Mammary epithelial cell (primary cell): Measurements from ENCODE around the gene DCTN2.

Experiments used
- EZH2 ChIP-seq: IDR thresholded peaks from 2 replicates; pipeline ENCODE4 v1.6.1; 2012; ENCODE audit warnings: low read length, inconsistent platforms, borderline replicate concordance
- TF ChIP-seq, protein P1 (sequence below), 2 donors: IDR thresholded peaks in 1 of 2; conservative IDR thresholded peaks in 1 of 2; 2 replicates each; pipeline ENCODE4 v1.5.1; 2011 to 2012; ENCODE audit warnings: inconsistent platforms in 2 of 2, low read length in 2 of 2, mild to moderate bottlenecking in 2 of 2, control low read depth in 1 of 2, low read depth in 1 of 2; ENCODE audit not compliant: insufficient read depth in 1 of 2; ENCODE audit errors: extremely low read depth in 1 of 2

DNA sequence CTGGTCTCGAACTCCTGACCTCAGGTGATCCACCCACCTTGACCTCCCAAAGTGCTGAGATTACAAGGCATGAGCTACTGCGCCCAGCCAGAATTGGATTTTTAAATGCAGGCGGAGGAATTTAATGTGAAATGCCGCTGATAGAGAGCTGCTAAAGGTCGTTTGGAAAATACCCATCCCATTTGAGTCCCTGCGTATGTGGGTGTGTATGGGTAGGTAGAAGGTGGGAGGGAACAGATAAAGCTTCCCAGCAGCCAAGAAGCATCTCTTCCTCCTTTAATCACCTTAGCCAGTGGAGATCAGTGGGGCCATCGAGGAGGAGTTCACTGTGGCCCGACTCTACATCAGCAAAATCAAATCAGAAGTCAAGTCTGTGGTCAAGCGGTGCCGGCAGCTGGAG is 27.8 kb upstream of the DCTN2 start:
- TF ChIP-seq, protein P1, sequence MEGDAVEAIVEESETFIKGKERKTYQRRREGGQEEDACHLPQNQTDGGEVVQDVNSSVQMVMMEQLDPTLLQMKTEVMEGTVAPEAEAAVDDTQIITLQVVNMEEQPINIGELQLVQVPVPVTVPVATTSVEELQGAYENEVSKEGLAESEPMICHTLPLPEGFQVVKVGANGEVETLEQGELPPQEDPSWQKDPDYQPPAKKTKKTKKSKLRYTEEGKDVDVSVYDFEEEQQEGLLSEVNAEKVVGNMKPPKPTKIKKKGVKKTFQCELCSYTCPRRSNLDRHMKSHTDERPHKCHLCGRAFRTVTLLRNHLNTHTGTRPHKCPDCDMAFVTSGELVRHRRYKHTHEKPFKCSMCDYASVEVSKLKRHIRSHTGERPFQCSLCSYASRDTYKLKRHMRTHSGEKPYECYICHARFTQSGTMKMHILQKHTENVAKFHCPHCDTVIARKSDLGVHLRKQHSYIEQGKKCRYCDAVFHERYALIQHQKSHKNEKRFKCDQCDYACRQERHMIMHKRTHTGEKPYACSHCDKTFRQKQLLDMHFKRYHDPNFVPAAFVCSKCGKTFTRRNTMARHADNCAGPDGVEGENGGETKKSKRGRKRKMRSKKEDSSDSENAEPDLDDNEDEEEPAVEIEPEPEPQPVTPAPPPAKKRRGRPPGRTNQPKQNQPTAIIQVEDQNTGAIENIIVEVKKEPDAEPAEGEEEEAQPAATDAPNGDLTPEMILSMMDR (conservative IDR thresholded peaks at IDR 0.05 in 1 of 2, IDR thresholded peaks at IDR 0.05 in 1 of 2; ENCODE audit: extremely low read depth in 1 of 2, insufficient read depth in 1 of 2, low read depth in 1 of 2, low read length in 2 of 2) = no peak
- TF ChIP-seq EZH2 = no peak
